Ovary (tissue), 9 donors: ENCODE results near the gene CFB. TPM values are rescaled to one million over a fixed set of nuclear protein-coding genes. Genes with fewer than 3 reads are reported as not detected.

Experiments used
- DNase-seq, 5 donors: peaks; one replicate each; pipeline ENCODE4 v3.0.0-alpha.2; 2019 to 2020
- H3K27ac ChIP-seq, 2 donors: fragments of 200-600 bp; one replicate each; pipeline versions ENCODE4 v1.5.1 to v1.8.0; 2019 to 2022
- H3K27me3 ChIP-seq: fragments of 200-600 bp; one replicate; pipeline ENCODE4 v1.8.0; 2022
- H3K36me3 ChIP-seq: fragments of 200-600 bp; sonication (generic); one replicate; pipeline ENCODE4 v1.5.1; 2019
- H3K4me1 ChIP-seq: one replicate; pipeline ENCODE4 v1.8.1; 2013; ENCODE audit warnings: mild to moderate bottlenecking, moderate library complexity; ENCODE audit not compliant: insufficient read depth
- H3K4me3 ChIP-seq: fragments of 200-600 bp; sonication (generic); one replicate; pipeline ENCODE4 v1.5.1; 2017
- H3K9me3 ChIP-seq, 2 donors: fragments of 200-600 bp in 1 of 2; sonication (generic) in 1 of 2; one replicate each; pipeline versions ENCODE4 v1.5.1 to v1.8.1; 2013 to 2019; ENCODE audit warnings: mild to moderate bottlenecking in 1 of 2, moderate library complexity in 1 of 2
- EP300 ChIP-seq: sonication (generic); formaldehyde crosslinking; IDR thresholded peaks from one replicate; pipeline ENCODE4 v1.6.1; 2017; ENCODE audit warnings: antibody characterized with exemption
- POLR2A ChIP-seq: fragments of 450-650 bp; IDR thresholded peaks from one replicate; pipeline ENCODE4 v1.6.1; 2017; ENCODE audit warnings: antibody characterized with exemption, mild to moderate bottlenecking, moderate library complexity
- WGBS, 3 donors: extraction: QIAGEN DNeasy Blood & Tissue Kit in 1 of 3; methylation state at CpG; one replicate each; pipeline versions ENCODE4 v1.1.5 to v1.1.7; 2013 to 2017; 5-methylcytosine and 5-hydroxymethylcytosine counted together
- intact Hi-C, 4 donors: fragments of 100-400 bp; cut with DNase I; formaldehyde crosslinking; loops; one replicate each; pipeline versions ENCODE4 v1.11.0 to v1.15.1; 2022 to 2023
- polyA plus RNA-seq, 2 donors: library from polyadenylated mRNA; stranded (reverse); fragments of 200-250 nt in 1 of 2; fragments of 350-450 nt in 1 of 2; fragmentation: Illumina TruSeq in 1 of 2; extraction: RNeasy Lipid Tissue Mini Kit (QIAGEN cat#74804) in 1 of 2; gene quantifications; one replicate each; pipeline ENCODE4 v1.2.3, GENCODE V29; 2013 to 2014
- total RNA-seq, 7 donors: library from RNA; depleted of rRNA in 2 of 7; stranded (reverse); fragments of >200 nt in 2 of 7; fragmentation: NEBNext Ultra II Directional in 3 of 7; extraction: Animal tissue kit (Norgen Biotek cat#: 25700) in 3 of 7; gene quantifications; one replicate each; pipeline versions ENCODE4 v1.1.0 to v1.2.4, GENCODE V29; 2016 to 2023
- TF ChIP-seq, protein P1 (sequence below), 3 donors: fragments of 450-650 bp in 2 of 3; fragments of 200-600 bp in 1 of 3; IDR thresholded peaks; one replicate each; pipeline versions ENCODE4 v1.5.1 to v1.8.0; 2016 to 2022; ENCODE audit warnings: antibody characterized with exemption in 3 of 3, mild to moderate bottlenecking in 1 of 3
- donor health status: DM: no; HTN: no; CAD: no; lungs with moderate emphysema.
- donor health status: DM: no; HTN: no; CAD: no.
- donor health status: Bipolar disorder and iron deficiency.
- donor health status: DM: yes; HTN: yes; CAD: no.
- donor health status: DM: no; HTN: no; CAD: no.
- donor health status: DM: yes; HTN: yes; CAD: no.

Gene CFB
- total and polyA plus RNA-seq, 9 donors, result 11.3 to 231 (median 20.8) TPM

DNA sequence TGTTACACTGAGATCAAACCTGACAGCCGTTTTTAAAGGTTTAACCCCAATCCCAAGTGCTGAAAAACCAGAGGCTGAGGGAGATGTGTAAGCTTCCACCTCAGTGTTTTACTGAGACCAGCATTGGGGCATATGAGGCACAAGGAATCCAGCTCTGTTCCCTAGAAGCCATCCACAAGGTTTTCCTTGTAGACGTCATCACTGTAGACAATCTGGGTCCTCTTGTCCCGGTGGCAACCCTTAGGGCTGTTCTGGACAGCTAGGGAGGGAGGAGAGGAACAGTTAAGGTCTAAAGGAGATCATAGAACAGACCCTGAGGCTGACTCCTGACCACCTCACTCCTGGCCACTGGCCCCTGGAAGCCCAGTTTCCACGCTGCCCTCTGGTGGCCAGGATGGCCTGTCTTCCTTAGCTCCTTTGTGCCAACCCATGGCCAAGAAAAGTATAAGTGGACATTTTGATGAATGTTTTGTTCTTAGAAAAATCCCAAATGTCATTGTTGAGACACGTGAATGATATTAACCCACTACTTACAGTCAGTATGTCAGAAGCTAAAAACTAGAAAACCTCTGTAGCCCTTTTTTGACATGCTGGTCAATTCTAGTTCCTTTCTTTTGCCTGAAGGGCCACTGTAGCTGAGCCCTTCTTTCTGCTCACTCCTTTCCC lies 6.4 kb downstream of the CFB start:
- Histone ChIP-seq H3K27me3 (no peaks in the 10 kb centered on the region), H3K4me3 (no peak overlapping the region), H3K4me1 (no peaks in the 10 kb centered on the region), H3K36me3 (peaks cover 2% of the 10 kb centered on the region), H3K27ac (no peak overlapping the region), H3K9me3 (no peaks in the 10 kb centered on the region)
- peak; percentile 56 to 79 (median 68) for DNase-seq
- 46 to 50% (median 46%) methylated on average over 5 of the region's 5 CpGs for WGBS, 3 donors
- intact Hi-C loops, result loop anchor here in 3 of 4 donors (5.0 to 10.0 kb wide), 2 partner anchors 45 to 47 kb away; partner anchors contain the start of gene ZBTB12 (in 2 of the 3)
- TF ChIP-seq POLR2A (no peak), EP300 (no peak)
- TF ChIP-seq, protein P1, sequence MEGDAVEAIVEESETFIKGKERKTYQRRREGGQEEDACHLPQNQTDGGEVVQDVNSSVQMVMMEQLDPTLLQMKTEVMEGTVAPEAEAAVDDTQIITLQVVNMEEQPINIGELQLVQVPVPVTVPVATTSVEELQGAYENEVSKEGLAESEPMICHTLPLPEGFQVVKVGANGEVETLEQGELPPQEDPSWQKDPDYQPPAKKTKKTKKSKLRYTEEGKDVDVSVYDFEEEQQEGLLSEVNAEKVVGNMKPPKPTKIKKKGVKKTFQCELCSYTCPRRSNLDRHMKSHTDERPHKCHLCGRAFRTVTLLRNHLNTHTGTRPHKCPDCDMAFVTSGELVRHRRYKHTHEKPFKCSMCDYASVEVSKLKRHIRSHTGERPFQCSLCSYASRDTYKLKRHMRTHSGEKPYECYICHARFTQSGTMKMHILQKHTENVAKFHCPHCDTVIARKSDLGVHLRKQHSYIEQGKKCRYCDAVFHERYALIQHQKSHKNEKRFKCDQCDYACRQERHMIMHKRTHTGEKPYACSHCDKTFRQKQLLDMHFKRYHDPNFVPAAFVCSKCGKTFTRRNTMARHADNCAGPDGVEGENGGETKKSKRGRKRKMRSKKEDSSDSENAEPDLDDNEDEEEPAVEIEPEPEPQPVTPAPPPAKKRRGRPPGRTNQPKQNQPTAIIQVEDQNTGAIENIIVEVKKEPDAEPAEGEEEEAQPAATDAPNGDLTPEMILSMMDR (IDR thresholded peaks at IDR 0.05), result peak in 2 of 3 donors; percentile 55 to 58

DNA sequence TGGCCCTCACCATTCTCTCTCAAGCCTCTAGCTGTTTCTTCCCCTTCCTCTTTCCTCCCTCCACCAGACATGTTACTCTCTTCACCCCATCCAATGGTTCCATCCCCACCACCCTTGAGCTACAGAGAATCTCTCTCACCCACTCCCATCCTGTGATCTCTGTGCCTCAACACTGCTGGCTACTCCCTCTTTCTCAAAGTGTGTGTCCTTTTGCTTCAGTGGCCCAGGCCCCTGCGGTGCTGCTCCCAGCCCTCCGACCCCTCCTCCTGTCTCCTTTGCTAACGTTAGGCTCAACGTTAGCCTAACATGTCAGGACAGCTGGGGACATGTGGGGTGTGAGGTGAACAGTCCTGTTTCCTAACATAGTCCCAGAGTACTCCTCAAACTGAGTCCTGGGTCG lies 7.0 kb downstream of the CFB start:
- 72 to 79% (median 75%) methylated on average over 5 of the region's 5 CpGs for WGBS, 3 donors
- Histone ChIP-seq H3K27ac (no peak overlapping the region), H3K9me3 (no peaks in the 10 kb centered on the region), H3K27me3 (no peaks in the 10 kb centered on the region), H3K36me3 (peaks cover 2% of the 10 kb centered on the region), H3K4me1 (no peaks in the 10 kb centered on the region), H3K4me3 (no peak overlapping the region)
- intact Hi-C loops, result loop anchor here in 3 of 4 donors (5.0 to 10.0 kb wide), 2 partner anchors 46 to 48 kb away; partner anchors contain the start of gene ZBTB12 (in 2 of the 3)
- no peak for DNase-seq
- TF ChIP-seq, protein P1 (IDR thresholded peaks at IDR 0.05), result no peak
- TF ChIP-seq EP300 (no peak), POLR2A (no peak)

DNA sequence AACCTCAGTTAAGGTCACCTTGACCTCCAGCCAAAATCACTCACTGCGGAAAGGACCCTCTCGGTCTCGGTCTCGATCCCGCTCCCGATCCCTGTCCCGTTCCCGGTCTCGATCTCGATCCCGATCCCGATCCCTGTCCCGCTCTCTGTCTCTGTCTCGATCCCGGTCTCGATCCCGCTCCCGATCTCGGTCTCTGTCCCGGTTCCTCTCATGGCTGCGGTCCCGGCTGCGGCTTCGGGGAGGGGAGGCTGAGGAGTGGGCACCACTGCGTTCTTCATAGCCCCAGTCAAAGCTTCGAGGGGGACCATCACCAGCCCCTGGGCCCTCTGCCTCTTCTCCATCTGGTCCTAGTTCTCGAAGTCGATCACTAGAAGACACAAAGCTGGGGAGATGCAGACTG lies 8.6 kb downstream of the CFB start:
- no peak for DNase-seq
- Histone ChIP-seq H3K9me3 (no peaks in the 10 kb centered on the region), H3K4me3 (no peak overlapping the region), H3K36me3 (peaks cover 2% of the 10 kb centered on the region), H3K27ac (no peak overlapping the region), H3K4me1 (peaks cover 7% of the 10 kb centered on the region), H3K27me3 (no peaks in the 10 kb centered on the region)
- 93 to 95% (median 93%) methylated on average over 28 of the region's 28 CpGs for WGBS, 3 donors
- TF ChIP-seq EP300 (no peak), POLR2A (no peak)
- TF ChIP-seq, protein P1 (IDR thresholded peaks at IDR 0.05), result no peak
- intact Hi-C loops, result loop anchor here in 3 of 4 donors (5.0 to 10.0 kb wide), 2 partner anchors 47 to 50 kb away; partner anchors contain the start of gene ZBTB12 (in 2 of the 3)

DNA sequence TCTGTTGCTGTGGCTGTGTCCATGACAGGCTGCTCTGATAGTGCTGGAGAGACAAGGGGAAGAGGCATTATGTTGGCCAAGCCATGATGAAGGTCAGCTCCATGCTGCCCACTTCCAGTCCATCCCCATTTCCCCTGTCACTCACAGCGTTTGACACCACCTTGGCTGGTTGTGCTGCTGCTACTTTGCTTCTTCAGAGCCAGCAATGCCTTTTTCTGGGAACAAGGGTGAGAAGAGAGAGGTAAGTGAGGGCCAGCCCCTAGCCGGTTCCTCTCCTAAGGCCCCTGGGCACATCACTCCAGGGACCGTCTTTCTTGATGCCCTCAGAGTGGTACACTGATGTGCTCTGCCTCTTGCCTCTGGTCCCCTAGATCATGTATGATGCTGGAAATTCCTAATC lies 10.9 kb downstream of the CFB start:
- intact Hi-C loops, result loop anchor here in 2 of 4 donors (10.0 kb wide), 1 partner anchor 52 kb away; the partner anchor contains the start of gene ZBTB12 (in 2 of the 2)
- Histone ChIP-seq H3K36me3 (peaks cover 2% of the 10 kb centered on the region), H3K27me3 (no peaks in the 10 kb centered on the region), H3K4me3 (no peak overlapping the region), H3K9me3 (no peaks in the 10 kb centered on the region), H3K4me1 (peaks cover 7% of the 10 kb centered on the region), H3K27ac (no peak overlapping the region)
- no peak for DNase-seq
- WGBS, 3 donors, result 63 to 89% (median 89%) methylated on average over 3 of the region's 3 CpGs
- TF ChIP-seq POLR2A (no peak), EP300 (no peak)

DNA sequence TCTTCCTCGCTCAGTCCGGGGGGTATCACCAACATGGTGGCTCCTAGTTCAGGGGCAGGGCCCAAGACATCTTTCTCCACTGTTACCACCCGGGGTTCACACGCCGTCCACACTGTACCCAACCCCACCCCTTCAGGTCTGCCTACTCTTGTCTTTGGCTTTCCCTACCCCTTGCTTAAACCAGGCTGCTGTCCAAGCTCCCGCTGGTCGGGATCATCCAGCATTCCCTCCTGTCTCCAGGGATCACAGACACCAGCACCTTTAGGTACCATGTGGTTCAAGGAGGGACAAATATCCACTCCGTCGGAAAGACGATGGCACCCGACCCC lies 12.5 kb downstream of the CFB start:
- Histone ChIP-seq H3K27me3 (no peaks in the 10 kb centered on the region), H3K9me3 (no peaks in the 10 kb centered on the region), H3K4me1 (peaks cover 7% of the 10 kb centered on the region), H3K4me3 (peak overlapping the region; percentile 96), H3K36me3 (peaks cover 2% of the 10 kb centered on the region), H3K27ac (peak overlapping the region; percentile 43 to 74)
- WGBS, 3 donors, result 5 to 7% (median 7%) methylated on average over 11 of the region's 11 CpGs
- DNase-seq, result peak in 1 of 5 donors; percentile 43
- intact Hi-C loops, result loop anchor here in 2 of 4 donors (10.0 kb wide), 1 partner anchor 54 kb away; the partner anchor contains the start of gene ZBTB12 (in 2 of the 2)
- TF ChIP-seq, protein P1 (IDR thresholded peaks at IDR 0.05), result peak in 1 of 3 donors; percentile 22
- no peak for TF ChIP-seq POLR2A
